Activated CD4-positive, alpha-beta T cell treated with anti-CD3 and anti-CD28 coated beads, Interleukin-2, amount 50 U/mL, for 4 hours (primary cell): Measurements from ENCODE around the gene BMAL1.

Experiments
- DNase-seq, 2 experiments: peaks; one replicate each; pipeline ENCODE4 v3.0.0-alpha.2; 2020

BMAL1 gene

GRCh38 chr11:13292970-13293369 lies 15.4 kb downstream of the BMAL1 start:
- DNase-seq, result no peak

DNA sequence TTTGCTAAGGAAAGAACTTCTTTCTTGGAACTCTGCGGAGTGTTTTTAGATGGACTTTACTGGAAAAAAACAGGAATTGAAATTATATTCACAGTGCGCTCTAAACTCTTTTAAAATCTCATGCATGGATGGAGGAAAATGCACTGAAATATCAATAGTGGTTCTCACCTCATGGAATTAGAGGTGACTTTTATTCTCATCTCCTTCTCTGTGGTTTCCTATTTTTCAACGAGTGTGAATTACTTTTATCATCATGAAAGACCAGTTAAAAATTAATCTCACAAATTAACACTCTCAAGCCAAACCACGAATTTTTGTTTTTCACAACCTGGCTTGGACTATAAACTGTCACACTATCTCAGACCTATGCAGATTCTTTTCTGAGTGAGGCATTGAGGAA lies 16.6 kb downstream of the BMAL1 start:
- no peak for DNase-seq

GRCh38 chr11:13294771-13295579 lies 17.4 kb downstream of the BMAL1 start:
- no peak for DNase-seq

GRCh38 chr11:13297308-13297916 lies 19.8 kb downstream of the BMAL1 start:
- DNase-seq, result no peak

DNA sequence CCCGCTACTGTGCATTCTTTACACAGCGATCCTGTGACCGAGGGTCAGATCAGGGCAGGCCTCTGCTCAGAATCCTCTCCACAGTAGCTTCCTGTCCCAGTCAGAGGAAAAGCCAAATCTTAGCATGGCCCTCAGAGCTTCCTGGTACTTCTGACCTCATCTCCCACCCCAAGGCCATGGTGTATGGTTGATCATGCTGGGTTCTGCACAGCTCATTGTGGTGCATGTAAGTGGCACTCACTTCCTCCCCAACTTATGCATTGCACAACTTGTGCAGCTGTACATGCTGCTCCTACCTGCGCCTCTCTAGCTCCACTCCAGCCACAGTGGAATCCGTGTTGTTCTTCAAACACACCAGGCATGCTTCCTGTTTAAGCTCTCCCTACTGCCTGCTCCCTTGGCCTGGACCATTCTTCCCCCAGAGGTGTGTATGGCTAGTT lies 20.3 kb downstream of the BMAL1 start:
- no peak for DNase-seq

- no peak for DNase-seq
These were observed 21.2 kb downstream of the BMAL1 start for GRCh38 chr11:13298765-13299164.

DNA sequence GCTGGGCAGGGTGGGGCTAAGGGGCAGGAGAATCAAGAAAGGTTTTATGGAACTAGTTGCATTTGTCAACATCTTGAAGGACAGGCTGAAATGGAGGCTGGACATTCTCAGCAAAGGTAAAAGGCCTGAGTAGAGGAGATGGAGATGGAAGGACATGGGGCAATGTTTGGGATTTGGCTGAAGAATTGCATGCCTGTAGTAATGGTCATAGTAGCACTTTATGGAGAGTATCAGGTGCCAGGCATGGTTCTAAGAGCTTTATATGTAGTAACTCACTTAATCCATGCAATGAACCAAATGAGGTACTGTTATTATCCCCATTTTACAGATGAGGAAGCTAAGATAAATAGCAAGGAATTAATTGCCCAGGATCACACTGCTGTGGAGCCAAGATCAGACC lies 23.9 kb downstream of the BMAL1 start:
- DNase-seq, result no peak

DNA sequence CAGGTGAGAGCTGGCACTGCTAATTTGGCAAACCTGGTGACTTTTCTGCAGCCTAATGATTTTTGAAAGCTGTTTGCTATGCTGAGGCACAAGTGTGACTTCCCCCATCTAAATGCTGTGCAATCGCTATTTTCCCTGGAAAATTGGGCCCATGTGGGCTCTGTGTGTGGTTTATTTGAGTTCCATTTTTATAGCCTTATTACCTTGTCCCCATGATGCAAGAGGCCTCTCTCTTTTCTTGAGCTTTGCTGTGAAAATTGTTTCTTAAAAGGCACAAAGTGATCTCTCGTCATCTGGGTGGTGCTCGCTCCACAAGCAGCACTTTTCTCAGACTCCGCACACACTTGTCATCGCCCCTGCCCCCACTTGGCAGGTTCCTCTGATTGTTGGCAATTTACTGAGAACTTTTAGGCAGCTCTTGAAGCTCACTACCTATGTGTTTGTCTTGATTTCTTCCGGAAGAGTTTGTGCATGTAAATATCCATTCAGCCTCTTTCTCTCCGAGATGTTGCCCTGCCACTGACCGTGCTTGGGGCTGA lies 24.9 kb downstream of the BMAL1 start:
- no peak for DNase-seq

DNA sequence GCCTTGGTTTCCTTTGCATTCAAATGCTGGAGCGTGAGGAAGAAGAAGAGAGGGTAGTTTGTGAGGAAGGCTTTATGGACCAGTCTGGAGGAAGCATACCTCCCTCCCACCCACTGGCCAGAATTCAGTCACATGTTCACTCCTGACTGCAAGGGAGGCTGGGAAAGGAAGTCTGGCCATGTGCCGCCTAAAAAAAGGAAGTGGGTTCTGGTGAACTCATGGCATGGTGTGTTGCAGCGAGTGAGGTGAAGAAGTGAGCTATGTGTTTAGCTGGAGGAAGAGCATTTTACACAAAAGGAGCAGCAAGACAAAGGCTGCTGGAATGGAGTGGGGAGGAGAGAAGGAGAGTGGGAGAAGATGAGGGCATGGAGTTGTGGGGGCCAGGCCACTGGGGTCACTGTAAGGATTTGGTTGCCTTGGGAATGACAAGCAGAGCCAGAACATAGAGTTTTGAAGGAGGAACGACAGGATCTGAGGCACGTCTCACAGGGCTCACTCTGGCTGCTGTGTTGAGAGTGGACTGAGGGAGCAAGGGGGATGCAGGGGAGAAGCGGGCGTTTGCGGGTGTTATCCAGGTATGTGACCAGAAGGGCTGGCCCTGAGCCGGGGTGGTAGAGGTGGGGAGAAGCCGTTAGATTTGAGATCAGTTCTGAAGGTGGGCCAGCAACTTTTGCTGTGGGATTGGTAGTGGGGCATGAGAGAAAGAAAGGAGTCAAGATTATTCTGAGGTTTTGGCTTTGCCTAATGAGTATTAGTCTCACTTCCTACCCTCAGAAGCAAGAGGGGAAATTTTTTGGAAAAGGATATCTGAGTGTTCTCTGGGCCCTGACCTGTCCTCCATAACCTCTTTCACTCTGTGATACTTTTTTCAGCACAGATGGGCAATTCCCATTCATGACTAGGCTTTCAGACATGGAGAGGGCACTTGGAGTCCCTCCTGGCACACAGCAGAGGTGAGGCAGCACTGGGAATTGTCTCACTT lies 26.4 kb downstream of the BMAL1 start:
- no peak for DNase-seq

DNA sequence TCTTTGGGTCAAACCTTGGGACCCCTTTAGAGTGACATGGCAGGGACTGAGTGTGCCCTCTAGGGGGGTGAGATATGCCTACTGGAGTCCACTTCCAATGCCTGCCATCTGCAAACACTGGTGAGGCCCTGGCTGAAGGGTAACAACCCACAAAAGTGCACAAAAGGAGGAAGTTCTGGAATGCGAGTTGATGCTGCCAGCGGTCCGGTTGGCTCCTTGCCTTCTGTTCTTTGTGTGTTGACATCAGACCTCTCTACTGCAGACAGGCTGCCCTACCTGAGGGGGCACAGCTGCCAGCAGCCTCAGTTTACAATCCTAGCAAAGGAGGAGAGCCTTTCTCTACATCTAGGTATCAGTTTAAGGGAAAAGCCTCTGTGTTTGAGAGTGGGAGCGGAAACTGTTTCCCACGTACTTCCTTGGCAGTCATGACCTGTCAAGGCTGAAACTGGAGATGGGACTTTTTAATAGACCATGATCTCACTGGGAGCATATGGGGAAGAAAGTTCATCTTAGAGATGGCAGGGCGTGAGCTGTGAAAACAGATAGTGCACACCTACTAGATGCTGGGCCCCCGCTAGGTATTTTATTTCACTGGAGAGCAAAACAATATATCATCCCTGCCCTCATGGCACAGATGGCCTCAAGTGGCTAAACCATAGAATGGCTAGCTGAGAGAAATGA lies 27.2 kb downstream of the BMAL1 start:
- DNase-seq, result no peak

DNA sequence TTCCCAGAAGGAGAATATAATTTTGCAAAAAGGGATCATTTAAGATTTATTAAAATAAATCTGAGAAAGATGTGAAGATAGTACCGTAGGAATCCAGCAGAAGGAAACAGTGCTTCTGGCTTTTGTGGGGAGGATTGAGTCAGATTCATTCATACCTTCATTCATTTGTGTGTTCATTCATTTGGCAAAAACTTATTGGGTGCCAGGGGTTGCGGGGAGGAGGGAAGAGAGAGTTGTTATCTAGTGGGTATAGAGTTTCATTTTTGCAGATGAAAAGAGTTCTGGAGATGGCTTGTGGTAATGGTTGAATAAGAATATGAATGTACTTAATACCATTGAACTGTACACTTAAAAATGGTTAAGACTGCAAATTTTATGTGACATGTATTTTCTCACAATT lies 31.1 kb downstream of the BMAL1 start:
- DNase-seq, result no peak

- no peak for DNase-seq
These were observed 31.6 kb downstream of the BMAL1 start for GRCh38 chr11:13309156-13309555.

DNA sequence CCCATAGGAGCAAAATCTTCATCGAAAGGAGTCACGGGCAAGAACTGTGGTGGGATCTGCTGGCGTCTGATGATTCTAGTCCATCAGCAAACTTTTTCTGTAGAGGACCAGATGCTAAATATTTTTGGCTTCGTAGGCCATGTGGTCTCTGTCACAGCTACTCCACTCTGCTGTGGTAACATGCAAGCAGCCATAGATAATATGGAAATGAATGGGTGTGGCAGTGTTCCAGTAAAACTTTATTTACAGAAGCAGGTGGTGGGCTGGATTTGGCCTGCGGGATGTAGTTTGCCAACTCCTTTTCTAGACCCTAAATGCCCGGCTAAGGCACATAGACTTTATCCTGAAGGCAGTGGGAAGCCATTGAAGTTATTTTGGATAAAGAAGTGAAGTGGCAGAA lies 32.9 kb downstream of the BMAL1 start:
- DNase-seq, result no peak

DNA sequence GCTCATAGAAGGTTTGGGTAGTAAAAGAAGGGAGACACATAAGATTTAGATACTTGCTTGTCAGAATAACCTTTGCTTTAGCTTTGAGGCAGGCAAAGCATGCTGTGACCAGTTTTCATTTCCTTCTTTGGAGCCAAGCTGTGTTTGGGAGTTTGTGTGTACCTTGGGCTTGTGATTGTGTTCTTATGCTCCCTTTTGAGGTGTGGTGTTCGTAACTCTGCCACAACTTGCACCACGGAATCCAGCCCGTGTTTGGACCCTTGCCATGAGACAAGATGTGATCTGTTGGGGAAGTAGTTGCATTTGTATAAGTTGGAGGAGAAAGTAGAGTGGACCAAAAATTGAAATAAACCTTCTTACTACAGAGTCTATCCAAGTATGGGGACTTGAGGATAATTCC lies 34.0 kb downstream of the BMAL1 start:
- DNase-seq, result no peak

GRCh38 chr11:13313005-13313819 lies 35.6 kb downstream of the BMAL1 start:
- no peak for DNase-seq

- no peak for DNase-seq
These were observed 37.2 kb downstream of the BMAL1 start for GRCh38 chr11:13314676-13315394.

- no peak for DNase-seq
These were observed 38.2 kb downstream of the BMAL1 start for GRCh38 chr11:13315517-13316432.

DNA sequence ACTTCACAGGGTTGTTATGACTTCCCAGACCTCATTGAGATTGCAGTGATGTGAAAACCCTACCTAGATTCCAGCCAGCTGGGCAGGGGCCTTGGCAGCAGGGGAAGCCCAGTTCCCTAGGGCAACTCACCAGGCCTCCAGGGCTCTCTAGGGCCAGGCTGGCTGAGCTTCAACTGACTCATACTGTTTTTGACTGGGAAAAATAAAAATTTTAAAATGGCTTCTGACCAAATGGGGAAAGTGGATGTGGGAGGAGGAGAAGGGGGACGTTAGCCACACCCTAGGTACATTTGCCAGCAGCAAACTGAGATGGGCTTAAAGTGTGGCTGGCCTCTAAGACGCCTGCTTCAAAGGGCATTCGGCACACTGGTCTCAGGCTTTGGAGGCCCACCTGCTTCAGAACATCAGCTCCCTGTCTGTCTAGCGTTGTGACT lies 39.0 kb downstream of the BMAL1 start:
- no peak for DNase-seq

GRCh38 chr11:13317293-13318080 lies 39.9 kb downstream of the BMAL1 start:
- DNase-seq, result no peak
